HG03196 (cell line): Measurements from ENCODE around the gene RALGAPA2.

Experiments
- ATAC-seq: cut with Tn5 transposase; IDR thresholded peaks from one replicate; pipeline ENCODE4 v1.9.1; 2021; ENCODE audit not compliant: unreplicated experiment

Gene RALGAPA2

GRCh38 chr20:20411836-20412235, 300.6 kb downstream of the RALGAPA2 start:
- ATAC-seq, result no peak

DNA sequence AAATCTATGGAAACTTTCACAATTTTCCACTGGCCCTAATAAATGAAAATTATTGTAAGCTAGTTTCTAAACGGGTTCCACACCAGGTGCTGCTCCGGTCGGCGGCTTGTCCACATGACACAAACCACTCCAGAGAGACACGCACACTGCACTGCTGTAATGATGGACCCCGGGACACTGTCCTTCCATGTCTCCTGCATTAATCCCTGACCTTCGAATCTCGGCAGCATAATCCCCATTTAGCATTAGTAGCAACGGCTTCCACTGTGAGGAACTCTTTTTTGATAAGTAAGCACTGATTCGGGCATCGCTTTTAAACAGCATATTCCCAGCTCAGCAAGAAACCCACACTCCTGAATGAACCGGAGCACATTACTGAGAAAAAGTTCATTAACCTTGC, 301.0 kb downstream of the RALGAPA2 start:
- ATAC-seq, result no peak

DNA sequence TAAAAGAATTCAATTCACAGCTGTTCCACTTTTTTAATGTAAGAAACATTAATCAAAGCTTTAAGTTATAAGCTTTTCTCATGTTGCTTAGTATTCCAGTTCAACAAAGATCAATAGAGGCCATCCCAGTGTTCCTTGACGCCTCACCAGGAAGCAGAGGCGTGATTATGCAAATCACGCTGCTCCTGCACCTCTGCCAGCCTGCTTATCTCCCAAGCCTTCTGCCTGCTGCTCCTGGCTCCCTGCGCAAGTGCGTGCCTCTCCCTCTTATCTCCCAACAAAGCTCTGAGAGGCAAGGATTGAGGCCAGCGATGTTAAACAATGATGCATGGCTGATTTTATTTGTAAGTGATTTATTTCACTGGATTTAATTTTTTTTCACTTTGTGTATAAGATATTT, 301.8 kb downstream of the RALGAPA2 start:
- no peak for ATAC-seq

- ATAC-seq, result no peak
These were observed 303.1 kb downstream of the RALGAPA2 start for GRCh38 chr20:20409331-20409730.

DNA sequence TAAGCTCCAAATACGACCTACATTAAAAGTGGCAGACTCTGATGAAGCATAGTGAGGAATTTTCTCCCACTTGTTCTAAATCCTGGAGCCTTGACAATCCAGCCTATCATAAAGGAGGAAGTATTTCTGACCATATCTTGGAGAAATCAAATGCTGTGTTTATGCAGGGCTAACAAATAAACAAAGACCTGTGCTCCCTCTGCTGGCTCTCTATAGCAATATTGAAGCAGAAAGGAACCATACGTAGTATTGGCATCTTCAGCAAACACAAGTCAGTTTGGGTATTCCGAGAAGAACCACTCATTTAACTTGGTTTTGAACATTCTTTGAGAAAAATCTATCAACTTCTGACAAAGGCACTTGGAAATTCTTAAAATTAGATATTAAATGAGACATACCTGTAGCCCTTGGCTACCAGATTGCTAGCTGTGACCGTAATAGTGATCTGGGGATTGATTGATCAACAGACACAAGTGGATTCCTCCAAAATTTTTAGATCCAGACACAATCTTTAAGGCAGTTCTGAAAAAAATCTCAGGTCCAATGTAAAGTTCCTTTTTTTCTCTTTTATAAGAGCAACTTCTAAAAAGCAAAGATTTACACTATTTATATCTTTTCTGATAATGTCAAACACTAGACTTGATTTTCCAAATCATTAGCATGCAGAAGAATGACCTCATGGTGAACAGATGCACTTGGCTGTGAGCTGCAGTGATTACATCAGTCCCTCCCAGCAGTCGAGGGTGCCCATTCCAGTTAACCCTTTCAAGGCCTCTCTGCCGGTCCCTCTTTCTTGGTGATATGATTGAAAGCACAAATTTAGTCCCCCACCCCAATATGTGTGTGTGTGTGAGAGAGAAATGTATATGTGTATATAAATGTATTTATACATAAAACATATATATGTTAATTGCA, 304.3 kb downstream of the RALGAPA2 start:
- ATAC-seq, result no peak

- no peak for ATAC-seq
These were observed 306.1 kb downstream of the RALGAPA2 start for GRCh38 chr20:20406306-20406705.

DNA sequence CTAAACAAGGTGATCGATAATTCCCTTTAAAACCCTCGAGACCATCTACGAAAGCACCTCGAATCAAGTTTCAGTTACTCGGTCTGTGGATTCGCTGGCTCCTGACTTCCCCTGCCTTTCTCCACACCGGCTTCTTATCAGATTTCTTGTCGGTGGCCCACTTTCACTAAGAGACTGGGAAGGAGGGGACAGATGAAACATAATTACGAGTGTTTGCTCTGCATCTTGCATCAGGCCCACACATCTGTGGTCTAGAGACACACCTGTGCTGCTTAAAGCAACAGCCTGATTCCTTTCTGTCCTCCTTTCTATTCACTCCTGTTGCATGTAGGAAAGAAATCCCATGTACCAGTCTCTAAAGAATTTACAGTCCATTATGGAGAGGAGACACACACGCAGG, 306.8 kb downstream of the RALGAPA2 start:
- no peak for ATAC-seq

- ATAC-seq, result no peak
These were observed 307.8 kb downstream of the RALGAPA2 start for GRCh38 chr20:20404633-20405032.

GRCh38 chr20:20401991-20402390, 310.5 kb downstream of the RALGAPA2 start:
- no peak for ATAC-seq

GRCh38 chr20:20399531-20400500, 312.6 kb downstream of the RALGAPA2 start:
- ATAC-seq, result no peak

GRCh38 chr20:20398123-20398522, 314.3 kb downstream of the RALGAPA2 start:
- no peak for ATAC-seq

DNA sequence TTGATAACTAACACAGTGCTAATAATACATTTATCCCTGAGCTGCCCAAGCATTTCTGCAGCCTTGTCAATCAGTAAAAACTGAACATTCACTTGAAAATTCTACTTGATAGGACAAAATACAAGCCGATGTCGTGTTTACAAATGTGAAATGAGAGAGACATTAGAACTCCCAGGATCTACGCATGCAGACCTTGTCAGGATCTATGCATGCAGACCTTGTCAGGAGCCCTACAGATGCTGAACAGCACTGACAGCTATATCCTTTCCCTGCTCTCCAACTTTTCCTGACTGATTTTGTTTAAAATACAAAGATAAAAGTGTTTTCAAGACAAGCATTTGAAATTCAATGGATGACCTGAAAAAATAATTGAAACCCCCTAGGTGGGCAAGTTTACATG, 315.6 kb downstream of the RALGAPA2 start:
- ATAC-seq, result no peak

- ATAC-seq, result no peak
These were observed 316.4 kb downstream of the RALGAPA2 start for GRCh38 chr20:20395903-20396568.

GRCh38 chr20:20395087-20395486, 317.4 kb downstream of the RALGAPA2 start:
- no peak for ATAC-seq

DNA sequence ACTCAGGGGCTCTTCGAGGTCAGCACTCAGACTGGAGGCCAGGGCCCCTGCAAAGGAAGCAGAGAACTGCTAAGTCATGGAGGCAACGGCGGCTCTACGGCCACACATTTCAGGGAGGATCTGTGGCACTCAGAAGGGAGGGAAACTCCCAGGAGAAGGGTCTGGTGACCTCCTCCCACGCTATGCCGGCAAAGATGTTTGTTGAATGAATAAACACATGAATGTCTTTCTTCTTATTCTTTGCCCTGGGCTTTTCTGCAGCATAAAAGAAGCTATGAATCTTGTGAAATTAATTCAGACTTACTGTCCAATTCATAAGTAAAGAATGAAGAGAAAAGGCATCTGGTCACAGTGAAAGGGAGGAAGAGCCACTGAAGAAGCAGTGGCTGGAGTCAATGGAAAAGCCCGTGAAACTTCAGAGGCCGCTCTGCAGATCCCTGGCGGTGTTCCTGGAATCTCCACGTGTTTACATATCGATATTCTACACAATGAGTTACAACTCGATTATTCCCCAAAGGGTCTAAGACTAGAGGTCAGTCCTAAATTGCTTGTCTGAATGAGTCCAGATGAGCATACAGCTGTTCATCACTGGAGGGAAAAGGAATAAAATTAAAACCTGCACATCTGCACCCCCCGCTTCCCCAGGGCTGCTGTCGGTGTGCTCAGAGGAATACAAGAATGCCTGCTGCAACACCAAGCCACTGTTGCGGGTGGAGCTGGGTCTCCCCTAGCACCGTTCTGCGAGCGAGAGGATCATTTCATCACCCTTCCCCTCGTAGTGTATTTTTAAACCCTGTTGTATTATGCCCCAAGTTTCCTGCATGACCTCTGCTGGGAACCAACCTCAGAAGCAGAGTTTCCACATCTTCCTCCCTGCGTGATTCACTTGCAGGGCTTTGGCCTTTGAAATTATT, 319.0 kb downstream of the RALGAPA2 start:
- no peak for ATAC-seq

GRCh38 chr20:20391766-20392165, 320.7 kb downstream of the RALGAPA2 start:
- no peak for ATAC-seq

- no peak for ATAC-seq
These were observed 321.3 kb downstream of the RALGAPA2 start for GRCh38 chr20:20391115-20391514.

GRCh38 chr20:20390393-20390792, 322.1 kb downstream of the RALGAPA2 start:
- no peak for ATAC-seq

DNA sequence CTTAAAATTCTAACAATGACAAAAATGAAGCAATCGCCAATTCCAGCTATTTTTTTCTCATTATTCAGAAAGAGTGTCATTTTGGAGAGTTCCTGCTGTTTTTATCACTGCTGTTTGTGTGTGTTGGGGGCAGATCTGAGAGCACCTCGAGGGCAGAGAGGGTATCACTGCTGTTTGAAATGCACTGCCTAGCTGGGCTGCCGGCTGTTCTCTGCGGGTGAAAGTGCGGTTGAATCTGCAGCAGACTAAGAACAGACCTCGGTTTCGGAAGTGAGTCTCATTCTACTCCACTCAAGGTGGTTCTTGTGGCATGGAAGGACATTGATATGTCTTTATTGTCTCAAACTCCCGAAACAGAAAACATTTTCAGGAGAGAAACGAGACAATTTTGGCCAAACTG, 326.3 kb downstream of the RALGAPA2 start:
- no peak for ATAC-seq

DNA sequence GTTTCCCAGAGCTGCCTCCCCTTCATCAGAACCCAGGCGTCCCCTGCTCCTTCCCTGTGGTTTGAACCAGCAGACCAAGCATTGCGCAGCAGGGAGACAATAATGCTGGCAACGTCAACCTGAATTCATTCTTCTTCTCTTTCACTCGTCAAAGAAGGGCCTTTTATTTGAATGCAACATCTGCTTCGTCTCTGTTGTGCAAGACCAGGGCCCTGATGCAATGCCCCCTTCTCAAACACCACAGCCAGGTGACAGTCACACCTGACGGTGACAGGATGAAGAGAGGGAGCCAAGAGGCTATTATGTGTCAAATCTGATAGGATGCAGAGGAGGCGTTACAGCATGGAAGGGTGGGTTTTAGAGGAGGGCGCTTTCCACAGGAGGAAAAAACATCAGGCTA, 336.6 kb downstream of the RALGAPA2 start:
- ATAC-seq, result no peak
